GM23338 (cell line): ENCODE results near the gene KRT74. TPM values are rescaled to one million over a fixed set of nuclear protein-coding genes. Genes with fewer than 3 reads are reported as not detected.

Experiments used
- ATAC-seq: fragments of 200-7000 bp; cut with Tn5 transposase; 3 replicates; pipeline ENCODE4 v1.9.1; 2020
- DNase-seq: peaks from one replicate; pipeline ENCODE4 v3.0.0-alpha.2; 2015; ENCODE audit warnings: low spot score
- H2AFZ ChIP-seq: fragments of 200-600 bp; sonication (generic); 2 replicates; pipeline ENCODE4 v1.8.0; 2016; ENCODE audit warnings: antibody characterized with exemption, mild to moderate bottlenecking, moderate library complexity
- H3F3A ChIP-seq: fragments of 200-600 bp; sonication (generic); replicated peaks from 2 replicates; pipeline ENCODE4 v1.8.0; 2017; ENCODE audit warnings: antibody characterized with exemption, mixed run types, low read depth
- H3K27ac ChIP-seq: fragments of 200-600 bp; sonication (generic); 2 replicates; pipeline ENCODE4 v1.6.1; 2016; ENCODE audit warnings: low read depth
- H3K27me3 ChIP-seq: fragments of 200-600 bp; sonication (generic); 2 replicates; pipeline ENCODE4 v1.8.0; 2016; ENCODE audit warnings: mild to moderate bottlenecking, mixed run types, moderate library complexity; ENCODE audit not compliant: insufficient read depth
- H3K36me3 ChIP-seq: fragments of 200-600 bp; sonication (generic); 2 replicates; pipeline ENCODE4 v1.8.0; 2016; ENCODE audit warnings: mild to moderate bottlenecking; ENCODE audit not compliant: insufficient read depth
- H3K4me1 ChIP-seq: fragments of 200-600 bp; sonication (generic); 2 replicates; pipeline ENCODE4 v1.8.0; 2016; ENCODE audit warnings: mild to moderate bottlenecking, moderate library complexity; ENCODE audit not compliant: insufficient read depth
- H3K4me2 ChIP-seq: fragments of 200-600 bp; sonication (generic); 2 replicates; pipeline ENCODE4 v1.7.1; 2017; ENCODE audit warnings: mixed run types
- H3K4me3 ChIP-seq: fragments of 200-600 bp; sonication (generic); 2 replicates; pipeline ENCODE4 v1.6.1; 2016; ENCODE audit warnings: mixed run types
- H3K79me2 ChIP-seq: fragments of 200-600 bp; sonication (generic); replicated peaks from 2 replicates; pipeline ENCODE4 v1.8.0; 2017; ENCODE audit warnings: mild to moderate bottlenecking; ENCODE audit not compliant: insufficient read depth
- H3K9me2 ChIP-seq: fragments of 200-600 bp; sonication (generic); 2 replicates; pipeline ENCODE4 v1.8.0; 2017; ENCODE audit not compliant: insufficient read depth
- H4K20me1 ChIP-seq: fragments of 200-600 bp; sonication (generic); replicated peaks from 2 replicates; pipeline ENCODE4 v1.8.0; 2017; ENCODE audit warnings: mild to moderate bottlenecking; ENCODE audit not compliant: insufficient read depth
- H3K27ac Mint-ChIP-seq: 2 replicates; pipeline ENCODE4 v1.8.0; 2020; ENCODE audit warnings: inconsistent platforms, mild to moderate bottlenecking, moderate library complexity, mixed read lengths
- H3K27me3 Mint-ChIP-seq: 3 replicates; pipeline ENCODE4 v1.8.0; 2022; ENCODE audit warnings: low read depth, mild to moderate bottlenecking, moderate library complexity, mixed read lengths, inconsistent platforms; ENCODE audit not compliant: insufficient read depth, poor library complexity
- H3K36me3 Mint-ChIP-seq: 3 replicates; pipeline ENCODE4 v1.8.0; 2021; ENCODE audit warnings: low read depth, mild to moderate bottlenecking, inconsistent platforms, moderate library complexity, mixed read lengths
- H3K4me1 Mint-ChIP-seq: 3 replicates; pipeline ENCODE4 v1.8.0; 2020; ENCODE audit warnings: mild to moderate bottlenecking, inconsistent platforms, mixed read lengths
- H3K4me3 Mint-ChIP-seq: 3 replicates; pipeline ENCODE4 v1.8.0; 2021; ENCODE audit warnings: moderate library complexity, mild to moderate bottlenecking, inconsistent platforms, mixed read lengths
- H3K9me3 Mint-ChIP-seq: 3 replicates; pipeline ENCODE4 v1.8.0; 2020; ENCODE audit warnings: moderate library complexity, mild to moderate bottlenecking, inconsistent platforms, mixed read lengths
- STAT1 ChIP-seq: IDR thresholded peaks from one replicate; pipeline ENCODE4 v1.6.1; 2016; ENCODE audit warnings: antibody characterized with exemption; ENCODE audit not compliant: unreplicated experiment
- ZNF114 ChIP-seq: fragments of 250-450 bp; sonication (Bioruptor Pico); IDR thresholded peaks from 2 replicates; pipeline ENCODE4 v1.5.0; 2020; ENCODE audit warnings: mild to moderate bottlenecking, moderate library complexity
- polyA plus RNA-seq: library from polyadenylated mRNA; unstranded; fragments of >200 nt; fragmentation: Nextera tagmentation; extraction: Ambion mirVana; gene quantifications from 2 replicates; pipeline ENCODE4 v1.2.1, GENCODE V29; 2016
- total RNA-seq: library from RNA; depleted of rRNA; stranded (reverse); fragments of >200 nt; shearing (Covaris generic); gene quantifications from 2 replicates; pipeline ENCODE4 v1.2.3, GENCODE V29; 2014
- TF ChIP-seq, protein P1 (sequence below): fragments of 250-450 bp; sonication (Bioruptor Pico); IDR thresholded peaks from 2 replicates; pipeline ENCODE4 v1.5.0; 2020; ENCODE audit warnings: mild to moderate bottlenecking, moderate library complexity
- TF ChIP-seq, protein P2 (sequence below), 2 experiments: fragments of 200-600 bp in 1 of 2; sonication (generic) in 1 of 2; conservative IDR thresholded peaks; 2 replicates each; pipeline versions ENCODE4 v1.5.1 to v1.6.1; 2016 to 2017; ENCODE audit warnings: antibody characterized with exemption in 2 of 2, low read depth in 2 of 2, mild to moderate bottlenecking in 2 of 2, moderate library complexity in 1 of 2
- TF ChIP-seq, protein P3 (sequence below): IDR thresholded peaks from 2 replicates; pipeline ENCODE4 v1.6.1; 2016; ENCODE audit warnings: antibody characterized with exemption

Gene KRT74
- total and polyA plus RNA-seq, 2 experiments from 2014 or later: not detected

DNA sequence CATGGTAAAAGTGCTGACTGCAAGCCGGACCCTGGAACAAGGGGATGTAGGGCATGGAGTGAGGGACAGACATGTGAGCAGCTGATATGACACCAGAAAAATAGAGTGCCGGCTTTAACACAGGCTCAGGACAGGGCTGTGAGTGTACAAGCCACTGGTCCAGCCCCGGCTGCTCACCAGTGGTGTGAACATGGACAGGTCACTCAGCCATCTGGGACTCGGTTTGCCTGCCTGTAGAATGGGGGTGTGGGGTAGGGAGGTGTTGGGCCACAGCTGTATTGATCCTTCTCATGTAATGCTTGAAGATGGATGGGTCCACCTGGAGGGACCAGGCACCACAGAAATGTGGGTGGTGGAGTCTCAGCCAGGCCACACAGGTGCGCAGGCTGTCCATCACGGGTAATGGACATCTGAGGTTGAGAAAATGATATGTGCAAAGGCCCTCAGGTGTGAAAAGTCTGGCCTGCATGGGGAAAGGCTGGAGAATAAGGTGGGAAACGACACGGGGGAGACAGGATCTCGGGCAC lies 10.6 kb upstream of the KRT74 start (continued):
- TF ChIP-seq, protein P1, sequence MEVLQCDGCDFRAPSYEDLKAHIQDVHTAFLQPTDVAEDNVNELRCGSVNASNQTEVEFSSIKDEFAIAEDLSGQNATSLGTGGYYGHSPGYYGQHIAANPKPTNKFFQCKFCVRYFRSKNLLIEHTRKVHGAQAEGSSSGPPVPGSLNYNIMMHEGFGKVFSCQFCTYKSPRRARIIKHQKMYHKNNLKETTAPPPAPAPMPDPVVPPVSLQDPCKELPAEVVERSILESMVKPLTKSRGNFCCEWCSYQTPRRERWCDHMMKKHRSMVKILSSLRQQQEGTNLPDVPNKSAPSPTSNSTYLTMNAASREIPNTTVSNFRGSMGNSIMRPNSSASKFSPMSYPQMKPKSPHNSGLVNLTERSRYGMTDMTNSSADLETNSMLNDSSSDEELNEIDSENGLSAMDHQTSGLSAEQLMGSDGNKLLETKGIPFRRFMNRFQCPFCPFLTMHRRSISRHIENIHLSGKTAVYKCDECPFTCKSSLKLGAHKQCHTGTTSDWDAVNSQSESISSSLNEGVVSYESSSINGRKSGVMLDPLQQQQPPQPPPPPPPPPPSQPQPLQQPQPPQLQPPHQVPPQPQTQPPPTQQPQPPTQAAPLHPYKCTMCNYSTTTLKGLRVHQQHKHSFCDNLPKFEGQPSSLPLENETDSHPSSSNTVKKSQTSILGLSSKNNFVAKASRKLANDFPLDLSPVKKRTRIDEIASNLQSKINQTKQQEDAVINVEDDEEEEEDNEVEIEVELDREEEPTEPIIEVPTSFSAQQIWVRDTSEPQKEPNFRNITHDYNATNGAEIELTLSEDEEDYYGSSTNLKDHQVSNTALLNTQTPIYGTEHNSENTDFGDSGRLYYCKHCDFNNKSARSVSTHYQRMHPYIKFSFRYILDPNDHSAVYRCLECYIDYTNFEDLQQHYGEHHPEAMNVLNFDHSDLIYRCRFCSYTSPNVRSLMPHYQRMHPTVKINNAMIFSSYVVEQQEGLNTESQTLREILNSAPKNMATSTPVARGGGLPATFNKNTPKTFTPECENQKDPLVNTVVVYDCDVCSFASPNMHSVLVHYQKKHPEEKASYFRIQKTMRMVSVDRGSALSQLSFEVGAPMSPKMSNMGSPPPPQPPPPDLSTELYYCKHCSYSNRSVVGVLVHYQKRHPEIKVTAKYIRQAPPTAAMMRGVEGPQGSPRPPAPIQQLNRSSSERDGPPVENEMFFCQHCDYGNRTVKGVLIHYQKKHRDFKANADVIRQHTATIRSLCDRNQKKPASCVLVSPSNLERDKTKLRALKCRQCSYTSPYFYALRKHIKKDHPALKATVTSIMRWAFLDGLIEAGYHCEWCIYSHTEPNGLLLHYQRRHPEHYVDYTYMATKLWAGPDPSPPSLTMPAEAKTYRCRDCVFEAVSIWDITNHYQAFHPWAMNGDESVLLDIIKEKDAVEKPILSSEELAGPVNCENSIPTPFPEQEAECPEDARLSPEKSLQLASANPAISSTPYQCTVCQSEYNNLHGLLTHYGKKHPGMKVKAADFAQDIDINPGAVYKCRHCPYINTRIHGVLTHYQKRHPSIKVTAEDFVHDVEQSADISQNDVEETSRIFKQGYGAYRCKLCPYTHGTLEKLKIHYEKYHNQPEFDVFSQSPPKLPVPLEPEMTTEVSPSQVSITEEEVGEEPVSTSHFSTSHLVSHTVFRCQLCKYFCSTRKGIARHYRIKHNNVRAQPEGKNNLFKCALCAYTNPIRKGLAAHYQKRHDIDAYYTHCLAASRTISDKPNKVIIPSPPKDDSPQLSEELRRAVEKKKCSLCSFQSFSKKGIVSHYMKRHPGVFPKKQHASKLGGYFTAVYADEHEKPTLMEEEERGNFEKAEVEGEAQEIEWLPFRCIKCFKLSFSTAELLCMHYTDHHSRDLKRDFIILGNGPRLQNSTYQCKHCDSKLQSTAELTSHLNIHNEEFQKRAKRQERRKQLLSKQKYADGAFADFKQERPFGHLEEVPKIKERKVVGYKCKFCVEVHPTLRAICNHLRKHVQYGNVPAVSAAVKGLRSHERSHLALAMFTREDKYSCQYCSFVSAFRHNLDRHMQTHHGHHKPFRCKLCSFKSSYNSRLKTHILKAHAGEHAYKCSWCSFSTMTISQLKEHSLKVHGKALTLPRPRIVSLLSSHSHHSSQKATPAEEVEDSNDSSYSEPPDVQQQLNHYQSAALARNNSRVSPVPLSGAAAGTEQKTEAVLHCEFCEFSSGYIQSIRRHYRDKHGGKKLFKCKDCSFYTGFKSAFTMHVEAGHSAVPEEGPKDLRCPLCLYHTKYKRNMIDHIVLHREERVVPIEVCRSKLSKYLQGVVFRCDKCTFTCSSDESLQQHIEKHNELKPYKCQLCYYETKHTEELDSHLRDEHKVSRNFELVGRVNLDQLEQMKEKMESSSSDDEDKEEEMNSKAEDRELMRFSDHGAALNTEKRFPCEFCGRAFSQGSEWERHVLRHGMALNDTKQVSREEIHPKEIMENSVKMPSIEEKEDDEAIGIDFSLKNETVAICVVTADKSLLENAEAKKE (CRISPR knock-in tag): no peak
- no peak for TF ChIP-seq ZNF114 (CRISPR knock-in tag)

DNA sequence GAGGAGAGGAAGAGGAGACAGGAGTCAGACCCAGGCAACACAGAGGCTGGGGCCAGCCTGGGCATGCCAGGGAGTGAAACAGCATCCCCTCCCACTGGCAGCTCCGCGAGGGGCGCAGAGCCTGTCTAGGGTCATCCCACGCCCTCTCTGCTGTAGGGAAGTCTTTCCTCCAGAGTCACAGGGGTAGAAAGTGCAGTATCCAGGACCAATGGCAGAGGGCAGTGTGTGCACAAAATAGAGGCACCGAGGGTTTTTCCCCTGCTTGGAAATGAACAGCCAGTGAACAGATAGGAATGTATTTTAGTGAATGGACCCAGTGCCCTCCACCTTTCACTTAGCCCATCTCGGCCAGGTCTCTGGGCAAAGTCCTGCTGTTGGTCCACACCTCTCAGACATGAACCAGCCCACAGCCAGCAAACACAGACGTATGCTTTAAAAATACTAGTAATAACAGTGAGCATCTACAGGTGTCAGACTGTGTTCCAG lies 9.4 kb upstream of the KRT74 start:
- Mint-ChIP-seq H3K4me1 (peaks cover 7% of the 10 kb centered on the region), H3K36me3 (no peaks in the 10 kb centered on the region), H3K27me3 (peaks cover 9% of the 10 kb centered on the region), H3K27ac (no peak overlapping the region), H3K4me3 (no peak overlapping the region), H3K9me3 (no peaks in the 10 kb centered on the region)
- no peak overlapping the region for H3K4me3 ChIP-seq
- DNase-seq (peak; percentile 85), ATAC-seq (peak; percentile 96)
- H2AFZ ChIP-seq: peak overlapping the region; percentile 86
- H3K4me2 ChIP-seq: peak overlapping the region; percentile 31; the same call in 1 of the 2 replicates
- TF ChIP-seq, protein P2, sequence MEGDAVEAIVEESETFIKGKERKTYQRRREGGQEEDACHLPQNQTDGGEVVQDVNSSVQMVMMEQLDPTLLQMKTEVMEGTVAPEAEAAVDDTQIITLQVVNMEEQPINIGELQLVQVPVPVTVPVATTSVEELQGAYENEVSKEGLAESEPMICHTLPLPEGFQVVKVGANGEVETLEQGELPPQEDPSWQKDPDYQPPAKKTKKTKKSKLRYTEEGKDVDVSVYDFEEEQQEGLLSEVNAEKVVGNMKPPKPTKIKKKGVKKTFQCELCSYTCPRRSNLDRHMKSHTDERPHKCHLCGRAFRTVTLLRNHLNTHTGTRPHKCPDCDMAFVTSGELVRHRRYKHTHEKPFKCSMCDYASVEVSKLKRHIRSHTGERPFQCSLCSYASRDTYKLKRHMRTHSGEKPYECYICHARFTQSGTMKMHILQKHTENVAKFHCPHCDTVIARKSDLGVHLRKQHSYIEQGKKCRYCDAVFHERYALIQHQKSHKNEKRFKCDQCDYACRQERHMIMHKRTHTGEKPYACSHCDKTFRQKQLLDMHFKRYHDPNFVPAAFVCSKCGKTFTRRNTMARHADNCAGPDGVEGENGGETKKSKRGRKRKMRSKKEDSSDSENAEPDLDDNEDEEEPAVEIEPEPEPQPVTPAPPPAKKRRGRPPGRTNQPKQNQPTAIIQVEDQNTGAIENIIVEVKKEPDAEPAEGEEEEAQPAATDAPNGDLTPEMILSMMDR (conservative IDR thresholded peaks at IDR 0.05; ENCODE audit: low read depth in 2 of 2): peak; percentile 64 to 86
- no peak for TF ChIP-seq STAT1
- TF ChIP-seq, protein P3, sequence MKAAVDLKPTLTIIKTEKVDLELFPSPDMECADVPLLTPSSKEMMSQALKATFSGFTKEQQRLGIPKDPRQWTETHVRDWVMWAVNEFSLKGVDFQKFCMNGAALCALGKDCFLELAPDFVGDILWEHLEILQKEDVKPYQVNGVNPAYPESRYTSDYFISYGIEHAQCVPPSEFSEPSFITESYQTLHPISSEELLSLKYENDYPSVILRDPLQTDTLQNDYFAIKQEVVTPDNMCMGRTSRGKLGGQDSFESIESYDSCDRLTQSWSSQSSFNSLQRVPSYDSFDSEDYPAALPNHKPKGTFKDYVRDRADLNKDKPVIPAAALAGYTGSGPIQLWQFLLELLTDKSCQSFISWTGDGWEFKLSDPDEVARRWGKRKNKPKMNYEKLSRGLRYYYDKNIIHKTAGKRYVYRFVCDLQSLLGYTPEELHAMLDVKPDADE: no peak
- H3F3A ChIP-seq: no peaks in the 10 kb centered on the region
- no peaks in the 10 kb centered on the region for H3K79me2 ChIP-seq
- no peaks in the 10 kb centered on the region for H3K36me3 ChIP-seq
- no peaks in the 10 kb centered on the region for H3K27me3 ChIP-seq
- no peak overlapping the region for H3K27ac ChIP-seq
- no peaks in the 10 kb centered on the region for H4K20me1 ChIP-seq
- no peaks in the 10 kb centered on the region for H3K9me2 ChIP-seq
- no peaks in the 10 kb centered on the region for H3K4me1 ChIP-seq
